Activated T-cell treated with anti-CD3 and anti-CD28 coated beads, Interleukin-2, amount 50 U/mL, for 48 hours (primary cell): ENCODE measurements around the gene RBM19.
"Not testable (repeated sequence)": the region's sequence is repeated elsewhere in the genome, so short reads cannot be mapped to it uniquely, and the experiment has no call there.

ENCODE experiments used
- DNase-seq, 2 experiments: peaks; one replicate each; pipeline ENCODE4 v3.0.0-alpha.2; 2020

Gene RBM19

GRCh38 chr12:113930249-113930648, 35.9 kb downstream of the RBM19 start:
- DNase-seq, result no peak

GRCh38 chr12:113929312-113929989, 36.7 kb downstream of the RBM19 start:
- DNase-seq, result peak; percentile 36 to 47

GRCh38 chr12:113926788-113927187, 39.3 kb downstream of the RBM19 start:
- no peak for DNase-seq

GRCh38 chr12:113924341-113924740, 41.8 kb downstream of the RBM19 start:
- DNase-seq, result no peak

GRCh38 chr12:113923251-113923650, 42.9 kb downstream of the RBM19 start:
- DNase-seq, result no peak

GRCh38 chr12:113921430-113921829, 44.7 kb downstream of the RBM19 start:
- DNase-seq, result no peak

- no peak for DNase-seq
Measured at GRCh38 chr12:113919791-113920190, 46.3 kb downstream of the RBM19 start.

- no peak for DNase-seq
Measured at GRCh38 chr12:113918306-113918705, 47.8 kb downstream of the RBM19 start.

GRCh38 chr12:113917393-113917792, 48.7 kb downstream of the RBM19 start:
- DNase-seq, result no peak

GRCh38 chr12:113914806-113915205, 51.3 kb downstream of the RBM19 start:
- no peak for DNase-seq

GRCh38 chr12:113914176-113914575, 51.9 kb downstream of the RBM19 start:
- no peak for DNase-seq

- DNase-seq, result peak; percentile 69 to 70
Measured at GRCh38 chr12:113912760-113913329, 53.3 kb downstream of the RBM19 start.

- peak in 1 of 2 experiments; percentile 23 for DNase-seq
Measured at GRCh38 chr12:113911971-113912759, 54.0 kb downstream of the RBM19 start.

- no peak for DNase-seq
Measured at GRCh38 chr12:113910751-113911272, 55.3 kb downstream of the RBM19 start.

GRCh38 chr12:113909776-113910420, 56.2 kb downstream of the RBM19 start:
- DNase-seq, result no peak

- no peak for DNase-seq
Measured at GRCh38 chr12:113908584-113909100, 57.5 kb downstream of the RBM19 start.

- DNase-seq, result no peak
Measured at GRCh38 chr12:113907446-113908180, 58.5 kb downstream of the RBM19 start.

- no peak for DNase-seq
Measured at GRCh38 chr12:113906411-113907200, 59.5 kb downstream of the RBM19 start.

- DNase-seq, result no peak
Measured at GRCh38 chr12:113905829-113906228, 60.3 kb downstream of the RBM19 start.

- DNase-seq, result no peak
Measured at GRCh38 chr12:113903381-113903863, 62.7 kb downstream of the RBM19 start.

GRCh38 chr12:113901319-113901718, 64.8 kb downstream of the RBM19 start:
- DNase-seq, result not testable (repeated sequence)
